GM12872 (cell line): ENCODE measurements around the gene FSIP2.

Experiments used
- TF ChIP-seq, protein P1 (sequence below): IDR thresholded peaks from 3 replicates; pipeline ENCODE4 v1.5.1; 2011; ENCODE audit warnings: low read depth, mild to moderate bottlenecking, low read length, moderate library complexity; ENCODE audit not compliant: insufficient read depth

FSIP2 gene

DNA sequence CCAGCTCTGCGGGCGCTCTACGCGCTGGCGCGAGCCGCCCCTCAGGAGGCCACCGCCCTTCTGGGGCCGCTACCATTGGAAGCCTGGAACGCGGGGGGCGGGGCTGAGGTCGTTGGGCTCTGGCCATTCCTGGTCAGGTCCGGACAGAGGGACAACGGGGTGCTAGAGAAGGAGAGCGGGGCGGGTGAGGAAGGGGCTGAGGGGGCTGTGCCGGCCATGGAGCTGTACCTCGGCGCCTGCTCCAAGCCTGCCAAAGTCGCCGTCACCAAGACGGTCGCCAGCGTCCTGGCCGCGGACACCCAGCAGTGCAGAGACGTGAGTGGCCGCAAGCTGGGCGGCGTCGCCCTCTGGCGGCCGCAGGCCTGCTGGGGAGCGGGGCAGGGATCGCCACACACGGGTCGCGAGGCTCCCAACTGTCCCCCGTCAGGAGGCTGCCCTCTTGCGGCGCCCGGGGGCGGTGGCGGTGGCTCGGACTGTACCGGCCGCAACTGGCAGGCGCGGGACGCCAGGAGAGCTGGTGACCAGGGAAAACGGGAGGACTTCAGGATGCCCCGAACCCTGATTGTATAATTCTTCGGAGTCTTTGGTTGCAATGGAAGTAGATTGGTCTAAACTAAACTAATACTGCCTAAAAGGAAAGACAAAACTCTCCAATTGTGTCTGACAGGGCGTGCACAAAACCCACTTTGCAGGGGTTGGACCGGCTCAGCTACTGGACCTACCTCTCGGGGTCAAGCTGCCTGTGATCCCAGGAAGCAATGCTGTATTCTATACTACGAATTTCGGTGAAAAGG is at the start of gene FSIP2:
Gene FSIP2, plus strand, starts transcription at position 126 of the 794 bp plus-strand sequence. Its CDS starts 91 bp downstream, at position 217.
- TF ChIP-seq, protein P1, sequence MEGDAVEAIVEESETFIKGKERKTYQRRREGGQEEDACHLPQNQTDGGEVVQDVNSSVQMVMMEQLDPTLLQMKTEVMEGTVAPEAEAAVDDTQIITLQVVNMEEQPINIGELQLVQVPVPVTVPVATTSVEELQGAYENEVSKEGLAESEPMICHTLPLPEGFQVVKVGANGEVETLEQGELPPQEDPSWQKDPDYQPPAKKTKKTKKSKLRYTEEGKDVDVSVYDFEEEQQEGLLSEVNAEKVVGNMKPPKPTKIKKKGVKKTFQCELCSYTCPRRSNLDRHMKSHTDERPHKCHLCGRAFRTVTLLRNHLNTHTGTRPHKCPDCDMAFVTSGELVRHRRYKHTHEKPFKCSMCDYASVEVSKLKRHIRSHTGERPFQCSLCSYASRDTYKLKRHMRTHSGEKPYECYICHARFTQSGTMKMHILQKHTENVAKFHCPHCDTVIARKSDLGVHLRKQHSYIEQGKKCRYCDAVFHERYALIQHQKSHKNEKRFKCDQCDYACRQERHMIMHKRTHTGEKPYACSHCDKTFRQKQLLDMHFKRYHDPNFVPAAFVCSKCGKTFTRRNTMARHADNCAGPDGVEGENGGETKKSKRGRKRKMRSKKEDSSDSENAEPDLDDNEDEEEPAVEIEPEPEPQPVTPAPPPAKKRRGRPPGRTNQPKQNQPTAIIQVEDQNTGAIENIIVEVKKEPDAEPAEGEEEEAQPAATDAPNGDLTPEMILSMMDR = peak; percentile 62

GRCh38 chr2:185689906-185690539 is 48.6 kb upstream of the FSIP2 start:
- TF ChIP-seq, protein P1 = no peak

- TF ChIP-seq, protein P1 = no peak
Measured at GRCh38 chr2:185695711-185696235, 42.8 kb upstream of the FSIP2 start.

GRCh38 chr2:185700883-185701282 is 37.7 kb upstream of the FSIP2 start:
- TF ChIP-seq, protein P1 = no peak

DNA sequence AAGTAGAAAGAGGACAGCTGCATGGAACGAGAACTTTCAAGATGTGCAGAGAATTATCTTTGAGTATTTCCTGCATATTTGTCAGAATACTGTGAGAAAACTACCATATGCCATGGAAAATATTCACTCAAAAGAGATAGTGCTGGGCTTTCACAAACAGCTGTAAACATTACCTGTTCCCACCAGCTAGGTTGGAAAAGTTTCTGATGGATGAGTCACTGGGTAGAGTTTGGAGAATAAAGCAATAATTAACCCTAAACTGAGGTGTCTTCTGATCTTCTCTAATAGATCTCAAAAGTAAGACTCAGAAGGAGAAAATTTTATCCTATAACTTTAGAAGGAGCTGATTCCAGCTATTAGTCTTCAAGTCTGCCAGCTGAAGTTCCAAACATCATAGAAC is 3.9 kb upstream of the FSIP2 start:
- TF ChIP-seq, protein P1 = no peak

DNA sequence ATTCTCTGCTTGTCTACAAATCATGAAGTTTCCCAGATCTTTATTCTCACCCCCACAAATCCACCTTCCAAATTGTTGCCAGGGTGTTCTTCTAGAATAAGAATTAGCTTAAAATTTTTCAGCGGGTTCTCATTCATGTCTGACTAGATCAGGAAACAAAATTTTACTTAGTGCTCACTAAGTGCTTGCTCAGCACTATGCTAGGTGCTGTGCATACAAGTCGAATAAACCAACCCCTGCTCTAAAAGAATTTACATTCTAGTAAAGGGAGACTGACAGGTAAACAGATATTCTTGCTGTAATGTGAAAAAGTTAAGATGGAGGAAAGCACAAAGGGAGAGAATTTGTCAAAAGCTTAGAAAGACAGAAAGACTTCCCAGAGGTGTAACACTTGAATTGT is 2.4 kb upstream of the FSIP2 start:
- TF ChIP-seq, protein P1 = no peak
